Measurements from ENCODE around the gene CMSS1.

- no peak for TF ChIP-seq ZFP3 (CRISPR knock-in tag; IDR thresholded peaks at IDR 0.05)
- no peak for TF ChIP-seq OSR1 (CRISPR knock-in tag; IDR thresholded peaks at IDR 0.05)
- no peak for TF ChIP-seq CSDC2 (CRISPR knock-in tag; IDR thresholded peaks at IDR 0.05)
- no peak for TF ChIP-seq CREB5 (CRISPR knock-in tag; IDR thresholded peaks at IDR 0.05; ENCODE audit: low read depth)
- TF ChIP-seq POU6F1 (CRISPR knock-in tag; IDR thresholded peaks at IDR 0.05; ENCODE audit: borderline replicate concordance, low read depth): no peak
Observed at GRCh38 chr3:100005665-100006393, 188.2 kb downstream of the CMSS1 start.

Measured in SK-N-SH treated with all-trans-retinoic acid at 6 μM for 48 hours (cell line).